Omental fat pad (tissue), 4 donors: ENCODE results near the gene OGFR. TPM values are rescaled to one million over a fixed set of nuclear protein-coding genes. Genes with fewer than 3 reads are reported as not detected.

Source experiments
- ATAC-seq: fragments of 150-250 bp; one replicate; pipeline ENCODE4 v1.9.1; 2016; ENCODE audit warnings: mild to moderate bottlenecking, moderate library complexity; ENCODE audit not compliant: low FRiP score
- DNase-seq: peaks from one replicate; pipeline ENCODE4 v3.0.0-alpha.2; 2019; ENCODE audit warnings: low spot score
- total RNA-seq, 4 donors: library from RNA; depleted of rRNA; stranded (reverse); fragments of >200 nt; gene quantifications; one replicate each; pipeline ENCODE4 v1.1.0, GENCODE V29; 2016
- TF ChIP-seq, protein P1 (sequence below), 3 donors: fragments of 450-650 bp; IDR thresholded peaks; one replicate each; pipeline ENCODE4 v1.5.1; 2016 to 2017; ENCODE audit warnings: antibody characterized with exemption in 3 of 3, mild to moderate bottlenecking in 3 of 3, moderate library complexity in 2 of 3

The OGFR gene
- total RNA-seq, 4 donors from 2014 or later, result 34.0 to 84.2 (median 52.8) TPM

DNA sequence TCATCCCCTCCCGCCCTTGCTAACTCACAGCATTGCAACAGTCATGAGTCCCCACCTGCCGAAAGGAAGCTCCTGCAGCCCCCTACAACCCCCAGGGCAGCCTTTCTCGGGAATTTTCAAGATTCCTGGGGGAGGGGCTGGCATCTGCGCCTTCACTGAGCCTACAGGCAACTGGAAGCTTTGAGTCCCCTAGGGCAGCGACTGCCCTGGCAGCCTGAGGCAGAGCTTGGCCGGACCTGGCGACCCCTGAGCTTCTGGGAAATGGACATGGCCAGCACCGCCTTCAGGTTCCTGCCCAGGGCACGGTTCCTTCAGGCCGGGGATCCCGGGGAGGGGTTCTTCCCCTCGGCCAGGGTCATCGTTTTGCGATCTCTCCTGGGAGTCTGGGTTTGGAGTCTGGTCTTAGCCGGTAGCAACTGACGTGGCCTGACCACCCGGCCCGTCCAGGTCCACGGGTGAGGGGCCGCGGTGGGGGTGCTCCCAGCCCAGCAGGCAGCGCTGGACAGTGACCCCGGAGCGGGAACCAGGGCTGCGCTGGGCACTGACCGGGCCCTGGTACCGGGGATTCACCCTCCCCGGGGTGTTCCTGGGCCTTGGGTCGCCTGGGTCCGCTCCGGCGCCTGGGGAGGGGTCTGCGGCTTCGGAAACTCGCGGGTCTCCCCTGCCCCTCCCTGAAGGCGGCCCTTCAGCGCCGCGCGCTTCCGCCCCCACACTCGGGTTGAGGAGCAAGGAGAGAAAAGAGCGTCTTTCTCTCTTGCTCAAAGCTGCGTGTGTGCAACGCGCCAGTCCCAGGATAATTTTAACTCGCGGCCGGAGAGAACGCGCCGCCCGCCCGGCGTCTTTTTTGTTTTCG is 11.6 kb downstream of the OGFR start:
- peak; percentile 10 for ATAC-seq
- TF ChIP-seq, protein P1, sequence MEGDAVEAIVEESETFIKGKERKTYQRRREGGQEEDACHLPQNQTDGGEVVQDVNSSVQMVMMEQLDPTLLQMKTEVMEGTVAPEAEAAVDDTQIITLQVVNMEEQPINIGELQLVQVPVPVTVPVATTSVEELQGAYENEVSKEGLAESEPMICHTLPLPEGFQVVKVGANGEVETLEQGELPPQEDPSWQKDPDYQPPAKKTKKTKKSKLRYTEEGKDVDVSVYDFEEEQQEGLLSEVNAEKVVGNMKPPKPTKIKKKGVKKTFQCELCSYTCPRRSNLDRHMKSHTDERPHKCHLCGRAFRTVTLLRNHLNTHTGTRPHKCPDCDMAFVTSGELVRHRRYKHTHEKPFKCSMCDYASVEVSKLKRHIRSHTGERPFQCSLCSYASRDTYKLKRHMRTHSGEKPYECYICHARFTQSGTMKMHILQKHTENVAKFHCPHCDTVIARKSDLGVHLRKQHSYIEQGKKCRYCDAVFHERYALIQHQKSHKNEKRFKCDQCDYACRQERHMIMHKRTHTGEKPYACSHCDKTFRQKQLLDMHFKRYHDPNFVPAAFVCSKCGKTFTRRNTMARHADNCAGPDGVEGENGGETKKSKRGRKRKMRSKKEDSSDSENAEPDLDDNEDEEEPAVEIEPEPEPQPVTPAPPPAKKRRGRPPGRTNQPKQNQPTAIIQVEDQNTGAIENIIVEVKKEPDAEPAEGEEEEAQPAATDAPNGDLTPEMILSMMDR (IDR thresholded peaks at IDR 0.05), result no peak

DNA sequence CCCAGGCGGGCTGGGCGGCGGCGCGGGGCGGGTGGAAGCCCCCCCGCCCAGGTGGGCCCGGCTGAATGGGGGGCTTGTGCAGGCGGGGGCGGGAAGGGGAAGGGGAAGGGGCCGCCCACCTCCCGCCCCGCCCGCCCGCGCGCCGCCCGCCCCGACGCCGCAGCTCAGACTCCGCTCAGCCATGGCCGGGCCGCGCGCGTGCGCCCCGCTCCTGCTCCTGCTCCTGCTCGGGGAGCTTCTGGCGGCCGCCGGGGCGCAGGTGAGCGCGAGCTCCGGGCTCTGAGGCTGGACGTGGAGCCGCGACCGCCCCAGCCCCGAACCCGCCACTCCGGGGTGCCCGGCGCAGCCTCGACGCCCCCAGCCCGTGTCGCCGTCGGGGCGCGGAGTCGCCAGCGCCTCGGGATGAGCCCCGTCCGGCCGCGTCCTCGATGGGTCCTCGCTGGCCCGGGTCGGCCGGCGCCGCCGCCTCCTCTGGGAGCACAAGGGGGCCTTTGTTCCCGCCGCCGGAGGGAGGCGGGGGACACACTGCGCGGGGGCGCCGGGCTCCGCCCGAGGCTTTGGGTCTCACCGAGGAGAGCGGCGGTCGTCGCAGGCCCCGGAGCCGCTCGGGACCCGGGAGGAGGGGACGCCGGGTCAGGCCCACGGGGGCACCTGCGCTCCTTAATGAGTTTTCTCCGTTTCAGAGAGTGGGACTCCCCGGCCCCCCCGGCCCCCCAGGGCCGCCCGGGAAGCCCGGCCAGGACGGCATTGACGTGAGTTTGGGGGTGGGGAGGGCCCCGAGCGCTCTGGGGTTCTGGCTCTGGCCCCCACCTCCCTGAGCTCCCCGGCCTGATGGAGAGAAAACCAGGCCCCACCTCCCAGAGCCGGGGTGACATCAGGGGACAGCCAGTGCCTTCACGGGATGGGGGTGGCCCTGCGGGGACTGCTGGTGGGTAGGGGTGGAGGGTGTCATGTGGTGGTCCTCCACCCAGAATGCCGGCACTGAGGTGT is 12.5 kb downstream of the OGFR start, which contains the start of gene COL9A3:
TSS of gene COL9A3 (plus strand) at position 167 of the 990 bp plus-strand sequence. CDS start at position 182, 15 bp downstream.
- DNase-seq, result no peak
- no peak for ATAC-seq
- TF ChIP-seq, protein P1 (IDR thresholded peaks at IDR 0.05), result no peak

More for the DNA sequence above, 11.6 kb downstream of the OGFR start:
- no peak for DNase-seq

DNA sequence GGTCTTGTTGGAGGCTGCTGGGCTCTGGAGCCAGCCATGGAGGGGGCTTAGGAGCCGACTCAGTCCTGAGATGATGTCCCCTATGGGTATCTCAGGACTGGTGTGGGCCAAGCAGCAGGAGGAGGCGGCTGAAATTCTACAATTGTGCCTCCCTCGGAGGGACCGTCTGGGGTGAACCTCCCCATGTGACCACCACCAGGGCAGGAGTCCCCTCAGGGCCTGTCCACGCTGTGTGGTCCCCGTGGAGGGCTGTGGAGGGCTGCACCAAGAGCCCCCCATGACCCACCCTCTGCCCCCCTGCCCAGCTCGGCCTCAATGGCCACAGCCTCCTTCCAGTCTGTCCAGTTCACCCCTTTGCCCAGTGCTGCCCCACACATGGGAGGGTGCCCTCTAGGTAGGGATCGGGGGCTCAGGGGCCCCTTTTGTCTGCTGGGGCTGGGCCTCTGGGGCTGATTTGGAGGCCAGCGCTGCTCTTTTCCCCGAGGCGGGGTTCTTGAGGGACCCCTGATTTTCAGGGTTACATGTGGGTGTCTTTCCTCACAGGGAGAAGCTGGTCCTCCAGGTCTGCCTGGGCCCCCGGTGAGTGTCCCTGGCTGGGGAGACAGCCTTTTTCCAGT is 13.4 kb downstream of the OGFR start:
- TF ChIP-seq, protein P1 (IDR thresholded peaks at IDR 0.05), result no peak
- ATAC-seq (no peak), DNase-seq (no peak)

DNA sequence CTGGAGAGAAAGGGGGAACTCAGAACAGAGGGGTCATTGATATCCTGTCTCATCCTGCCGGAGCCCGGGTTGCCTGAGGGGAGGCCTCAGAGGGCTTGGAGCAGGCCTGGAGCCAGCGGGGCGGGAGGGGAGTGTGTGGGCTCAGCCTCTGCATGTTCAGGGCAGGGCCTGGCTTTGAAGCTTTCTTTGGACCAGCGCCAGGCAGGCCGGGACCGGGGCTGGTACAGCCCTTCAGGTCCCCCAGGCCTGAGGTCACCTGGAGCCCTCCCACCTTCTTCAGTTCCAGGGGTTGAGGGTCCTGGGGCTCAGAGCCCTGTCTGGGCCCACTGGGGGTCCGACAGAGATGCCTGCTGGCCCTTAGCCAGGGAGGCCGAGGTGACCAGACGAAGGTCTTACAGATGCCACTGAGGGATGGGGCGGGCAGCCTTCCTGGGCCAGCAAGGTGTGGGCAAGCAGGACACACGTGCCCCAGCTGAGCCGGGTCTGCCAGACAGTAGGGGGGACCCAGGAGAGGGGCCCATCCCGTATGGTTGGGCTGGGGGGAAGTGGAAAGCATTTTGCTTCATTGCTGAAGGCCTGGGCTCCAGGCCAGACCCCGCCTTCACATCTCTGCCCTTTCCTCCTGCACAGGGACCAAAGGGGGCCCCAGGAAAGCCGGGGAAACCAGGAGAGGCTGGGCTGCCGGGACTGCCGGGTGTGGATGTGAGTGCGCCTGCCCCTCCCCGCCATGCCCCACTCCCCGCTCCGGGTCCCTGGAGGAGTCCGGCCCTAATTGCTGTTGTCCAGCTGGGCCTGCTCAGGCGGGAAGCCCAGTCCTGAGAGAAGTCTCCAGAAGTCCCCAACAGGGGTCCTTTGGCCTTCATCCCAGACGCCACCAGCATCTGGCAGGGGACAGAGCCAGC is 14.2 kb downstream of the OGFR start:
- TF ChIP-seq, protein P1 (IDR thresholded peaks at IDR 0.05), result no peak
- ATAC-seq (no peak), DNase-seq (no peak)

DNA sequence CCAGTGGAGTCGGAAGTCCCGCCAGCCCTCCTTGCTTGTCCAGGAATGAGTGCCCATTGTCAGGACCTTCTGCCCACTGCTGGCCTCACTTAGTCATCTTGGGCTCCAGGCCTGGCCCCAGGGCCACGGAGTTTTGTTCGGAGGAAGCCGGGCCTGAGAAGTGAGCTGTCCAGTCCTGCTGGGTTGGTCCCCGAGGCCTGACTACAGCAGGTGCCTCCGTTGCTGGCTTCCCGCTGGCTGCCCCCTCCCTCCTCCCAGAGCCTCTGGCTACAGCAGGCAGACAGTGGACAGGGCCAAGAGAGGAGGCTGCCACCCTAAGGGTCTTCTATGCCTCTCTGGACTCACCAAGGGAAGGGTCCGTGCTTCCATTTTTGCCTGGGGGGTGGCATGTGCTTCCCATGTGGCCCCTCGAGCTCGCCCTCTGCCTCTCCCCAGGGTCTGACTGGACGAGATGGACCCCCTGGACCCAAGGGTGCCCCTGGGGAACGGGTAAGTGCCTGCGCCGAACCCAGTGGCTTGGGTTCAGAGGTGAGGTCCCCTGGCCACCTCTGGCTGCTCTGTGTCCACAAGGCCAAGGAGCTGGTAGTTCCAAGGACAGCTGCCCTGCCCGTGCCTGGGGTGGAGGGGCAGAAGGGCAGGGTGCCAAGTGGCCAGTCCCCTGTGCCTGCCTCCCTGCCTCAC is 15.0 kb downstream of the OGFR start:
- no peak for DNase-seq
- TF ChIP-seq, protein P1 (IDR thresholded peaks at IDR 0.05), result no peak
- ATAC-seq, result no peak
